H1 (cell line): ENCODE data around the gene NHEJ1. TPM values are rescaled to one million over a fixed set of nuclear protein-coding genes. Genes with fewer than 3 reads are reported as not detected.

Experiments used
- CTCF ChIA-PET: fragments of 300-600 bp; sonication (Branson Sonifier 250); formaldehyde crosslinking; loops from one replicate; lab custom pipeline; 2021; ENCODE audit not compliant: partially characterized antibody; lab: Charles Lee
- POLR2A ChIA-PET: fragments of 300-600 bp; sonication (Branson Sonifier 250); formaldehyde crosslinking; loops from one replicate; lab custom pipeline; 2021; ENCODE audit warnings: inconsistent platforms; ENCODE audit not compliant: partially characterized antibody; lab: Charles Lee
- DNase-seq, 2 experiments: peaks; one replicate each; pipeline versions ENCODE4 v3.0.0 to v3.0.0-alpha.2; 2010 to 2022; ENCODE audit warnings: low spot score in 2 of 2, low read depth in 1 of 2, mixed read lengths in 1 of 2
- FAIRE-seq: peaks from 2 replicates; lab custom pipeline; 2011; peaks lifted over from hg19 to GRCh38; lab: Jason Lieb, UNC
- H2AFZ ChIP-seq: 2 replicates; pipeline ENCODE4 v1.8.1; 2012; ENCODE audit warnings: low read length, inconsistent platforms
- H2AK5ac ChIP-seq: 2 replicates; pipeline ENCODE4 v1.6.1; 2013; ENCODE audit warnings: low read depth, low read length
- H2BK120ac ChIP-seq: replicated peaks from 2 replicates; pipeline ENCODE3; 2013; ENCODE audit warnings: low read depth, low read length, inconsistent platforms
- H2BK12ac ChIP-seq: 2 replicates; pipeline ENCODE4 v1.6.1; 2013; ENCODE audit warnings: low read depth, low read length
- H2BK15ac ChIP-seq: 2 replicates; pipeline ENCODE4 v1.6.1; 2013; ENCODE audit warnings: low read length
- H2BK20ac ChIP-seq: 2 replicates; pipeline ENCODE4 v1.6.1; 2013; ENCODE audit warnings: low read length
- H2BK5ac ChIP-seq: 2 replicates; pipeline ENCODE4 v1.6.1; 2013; ENCODE audit warnings: low read depth, low read length
- H3K14ac ChIP-seq: 2 replicates; pipeline ENCODE4 v1.6.1; 2013; ENCODE audit warnings: inconsistent platforms; ENCODE audit not compliant: insufficient read length
- H3K18ac ChIP-seq: 2 replicates; pipeline ENCODE4 v1.6.1; 2013; ENCODE audit warnings: low read length; ENCODE audit errors: extremely low read depth
- H3K23ac ChIP-seq: 2 replicates; pipeline ENCODE4 v1.6.1; 2013; ENCODE audit warnings: inconsistent platforms; ENCODE audit not compliant: insufficient read length
- H3K23me2 ChIP-seq: 2 replicates; pipeline ENCODE4 v1.6.1; 2013; ENCODE audit warnings: low read depth, low read length
- H3K27ac ChIP-seq: 2 replicates; pipeline ENCODE4 v1.6.1; 2011; ENCODE audit warnings: low read depth, low read length, inconsistent platforms
- H3K27me3 ChIP-seq, 4 experiments: replicated peaks in 1 of 4; 1 replicate in 1 of 4; 2 replicates in 3 of 4; pipeline versions ENCODE4 v1.6.1 to v1.8.1; 2011 to 2013; ENCODE audit warnings: low read length in 3 of 4, mild to moderate bottlenecking in 3 of 4, inconsistent platforms in 2 of 4, mixed read lengths in 2 of 4, moderate library complexity in 1 of 4; ENCODE audit not compliant: control insufficient read depth in 3 of 4, insufficient read depth in 3 of 4; ENCODE audit errors: extremely low read depth in 1 of 4
- H3K36me3 ChIP-seq, 4 experiments: 2 replicates each; pipeline versions ENCODE4 v1.6.1 to v1.8.1; 2011 to 2013; ENCODE audit warnings: mild to moderate bottlenecking in 4 of 4, low read length in 3 of 4, moderate library complexity in 2 of 4, control low read depth in 1 of 4, inconsistent platforms in 1 of 4; ENCODE audit not compliant: insufficient read depth in 4 of 4, control insufficient read depth in 2 of 4
- H3K4ac ChIP-seq: replicated peaks from 2 replicates; pipeline ENCODE3; 2013; ENCODE audit warnings: low read length, low read depth, mixed read lengths, inconsistent platforms; ENCODE audit not compliant: insufficient read length
- H3K4me1 ChIP-seq, 4 experiments: replicated peaks in 1 of 4; 1 replicate in 1 of 4; 2 replicates in 3 of 4; pipeline versions ENCODE4 v1.6.1 to v1.8.1; 2011 to 2013; ENCODE audit warnings: low read length in 3 of 4, inconsistent platforms in 2 of 4, mixed read lengths in 1 of 4; ENCODE audit not compliant: insufficient read depth in 4 of 4, control insufficient read depth in 3 of 4
- H3K4me2 ChIP-seq, 2 experiments: 2 replicates each; pipeline versions ENCODE4 v1.6.1 to v1.8.1; 2011 to 2013; ENCODE audit warnings: low read depth in 2 of 2, low read length in 2 of 2, control low read depth in 1 of 2, inconsistent platforms in 1 of 2, mild to moderate bottlenecking in 1 of 2; ENCODE audit not compliant: insufficient read depth in 1 of 2
- H3K4me3 ChIP-seq, 4 experiments: fragments of 200-600, 300-600 bp in 1 of 4; sonication (generic), shearing (Covaris generic), sonication (Bioruptor Twin) in 1 of 4; 2 replicates each; pipeline versions ENCODE4 v1.5.1 to v1.8.1; 2011 to 2016; ENCODE audit warnings: low read length in 4 of 4, low read depth in 3 of 4, control low read depth in 2 of 4, inconsistent platforms in 2 of 4, mild to moderate bottlenecking in 2 of 4, mixed read lengths in 1 of 4, moderate library complexity in 1 of 4; ENCODE audit not compliant: insufficient read depth in 2 of 4; ENCODE audit errors: extremely low read depth in 1 of 4
- H3K56ac ChIP-seq: replicated peaks from 2 replicates; pipeline ENCODE3; 2013; ENCODE audit warnings: low read depth, mild to moderate bottlenecking, mixed read lengths, low read length, inconsistent platforms; ENCODE audit not compliant: insufficient read length
- H3K79me1 ChIP-seq: 2 replicates; pipeline ENCODE4 v1.6.1; 2013; ENCODE audit warnings: low read depth, low read length, control low read depth
- H3K79me2 ChIP-seq, 2 experiments: 2 replicates each; pipeline versions ENCODE4 v1.6.1 to v1.8.1; 2012 to 2013; ENCODE audit warnings: low read length in 2 of 2, mild to moderate bottlenecking in 2 of 2, inconsistent platforms in 1 of 2; ENCODE audit not compliant: insufficient read depth in 2 of 2, control insufficient read depth in 1 of 2
- H3K9ac ChIP-seq, 4 experiments: replicated peaks in 1 of 4; 1 replicate in 1 of 4; 2 replicates in 3 of 4; pipeline versions ENCODE4 v1.6.1 to v1.8.1; 2011 to 2013; ENCODE audit warnings: low read depth in 3 of 4, low read length in 3 of 4, control low read depth in 2 of 4, mild to moderate bottlenecking in 2 of 4, moderate library complexity in 2 of 4, inconsistent platforms in 1 of 4; ENCODE audit errors: extremely low read depth in 1 of 4
- H3K9me3 ChIP-seq, 2 experiments: 2 replicates each; pipeline versions ENCODE4 v1.6.1 to v1.8.1; 2012 to 2013; ENCODE audit warnings: mild to moderate bottlenecking in 2 of 2, moderate library complexity in 2 of 2, control low read depth in 1 of 2, inconsistent platforms in 1 of 2, low read depth in 1 of 2, low read length in 1 of 2, mixed read lengths in 1 of 2; ENCODE audit not compliant: insufficient read depth in 2 of 2
- H4K20me1 ChIP-seq, 2 experiments: replicated peaks in 1 of 2; 2 replicates each; pipeline versions ENCODE3 to v1.8.1; 2011 to 2013; ENCODE audit warnings: inconsistent platforms in 2 of 2, low read length in 2 of 2, mild to moderate bottlenecking in 1 of 2; ENCODE audit not compliant: insufficient read depth in 2 of 2, control insufficient read depth in 1 of 2
- H4K5ac ChIP-seq: 2 replicates; pipeline ENCODE4 v1.6.1; 2013; ENCODE audit warnings: low read length, low read depth, mixed read lengths, inconsistent platforms; ENCODE audit not compliant: insufficient read length
- H4K8ac ChIP-seq: 2 replicates; pipeline ENCODE4 v1.8.0; 2013; ENCODE audit warnings: mild to moderate bottlenecking, moderate library complexity, low read length, inconsistent platforms; ENCODE audit not compliant: insufficient read depth; ENCODE audit errors: extremely low read depth
- H4K91ac ChIP-seq: replicated peaks from 2 replicates; pipeline ENCODE3; 2013; ENCODE audit warnings: low read length, mixed read lengths, inconsistent platforms; ENCODE audit not compliant: insufficient read length
- BCL11A ChIP-seq, 2 experiments: IDR thresholded peaks; one replicate each; pipeline ENCODE4 v1.6.1; 2011; ENCODE audit warnings: low read depth in 2 of 2, low read length in 2 of 2, mild to moderate bottlenecking in 2 of 2
- BRCA1 ChIP-seq: IDR thresholded peaks from 2 replicates; pipeline ENCODE4 v1.6.1; 2012; ENCODE audit warnings: low read depth, low read length, improper control_type of control experiment
- CBX5 ChIP-seq: fragments of 300-800, 300-1000 bp; sonication (generic); IDR thresholded peaks from 2 replicates; pipeline ENCODE4 v1.7.1; 2016; ENCODE audit warnings: antibody characterized with exemption, low read length, low read depth
- CHD1 ChIP-seq: IDR thresholded peaks from 2 replicates; pipeline ENCODE4 v1.6.1; 2012; ENCODE audit warnings: low read depth, low read length, improper control_type of control experiment
- CHD2 ChIP-seq: IDR thresholded peaks from 2 replicates; pipeline ENCODE4 v1.6.1; 2012; ENCODE audit warnings: low read length, improper control_type of control experiment
- GABPA ChIP-seq: IDR thresholded peaks from 2 replicates; pipeline ENCODE4 v1.6.1; 2011; ENCODE audit warnings: mild to moderate bottlenecking, low read length, moderate library complexity, borderline replicate concordance; ENCODE audit not compliant: insufficient read depth
- KDM5A ChIP-seq: fragments of 200-600 bp; IDR thresholded peaks from 2 replicates; pipeline ENCODE4 v1.7.1; 2012; ENCODE audit warnings: mild to moderate bottlenecking, low read length, inconsistent platforms, mixed read lengths
- RNF2 ChIP-seq: fragments of 200-900, 300-1000 bp; sonication (generic); IDR thresholded peaks from 2 replicates; pipeline ENCODE4 v1.7.1; 2016; ENCODE audit warnings: borderline replicate concordance, low read depth, mild to moderate bottlenecking, antibody characterized with exemption, low read length; ENCODE audit not compliant: poor library complexity, severe bottlenecking; ENCODE audit errors: missing control alignments
- RXRA ChIP-seq: IDR thresholded peaks from 2 replicates; pipeline ENCODE4 v1.6.1; 2011; ENCODE audit warnings: low read depth, mild to moderate bottlenecking, low read length, moderate library complexity; ENCODE audit not compliant: insufficient read depth
- SP2 ChIP-seq: IDR thresholded peaks from 2 replicates; pipeline ENCODE4 v1.6.1; 2012; ENCODE audit warnings: mild to moderate bottlenecking, low read length, inconsistent platforms
- SUZ12 ChIP-seq: fragments of 200-600 bp; sonication (generic); IDR thresholded peaks from 2 replicates; pipeline ENCODE4 v1.6.1; 2012; ENCODE audit warnings: mild to moderate bottlenecking, inconsistent platforms, low read length, moderate library complexity, mixed read lengths
- WGBS, 2 experiments: shearing (Covaris generic) in 1 of 2; methylation state at CpG; one replicate each; pipeline versions ENCODE4 v1.1.6 to v1.1.7; 2013 to 2015; ENCODE audit warnings: low lambda C conversion rate in 2 of 2, mixed read lengths in 2 of 2, inconsistent platforms in 1 of 2, low coverage in 1 of 2, missing lambda C conversion rate in 1 of 2; ENCODE audit not compliant: insufficient replicate concordance in 2 of 2, insufficient coverage in 1 of 2, insufficient read length in 1 of 2; ENCODE audit errors: extremely low coverage in 1 of 2, missing lambda C conversion rate in 1 of 2; 5-methylcytosine and 5-hydroxymethylcytosine counted together
- polyA plus RNA-seq, 7 experiments: library from polyadenylated mRNA; depleted of rRNA in 3 of 7; stranded (reverse) in 5 of 7; unstranded in 2 of 7; fragments of >200 nt in 5 of 7; fragments of 200-250 nt in 2 of 7; gene quantifications; 1 replicate in 5 of 7; 2 replicates in 1 of 7; 4 replicates in 1 of 7; pipeline versions ENCODE4 v1.2.1 to v1.2.3, GENCODE V29; 2011 to 2013; ENCODE audit warnings: missing spikeins in 2 of 7, mixed read lengths in 2 of 7
- total RNA-seq: library from RNA; stranded (reverse); fragmentation: NEBNext Ultra II Directional; extraction: Animal tissue kit (Norgen Biotek cat#: 25700); gene quantifications from 2 replicates; pipeline ENCODE4 v1.2.1, GENCODE V29; 2021
- TF ChIP-seq, protein P1 (sequence below): IDR thresholded peaks from 2 replicates; pipeline ENCODE4 v1.6.1; 2012; ENCODE audit warnings: low read length, inconsistent platforms

The NHEJ1 gene
- total and polyA plus RNA-seq, 2 of the 8 experiments (the other 6 are each of a cell fraction or from before 2014, with no cell fraction given): 22.7 to 24.1 TPM

DNA sequence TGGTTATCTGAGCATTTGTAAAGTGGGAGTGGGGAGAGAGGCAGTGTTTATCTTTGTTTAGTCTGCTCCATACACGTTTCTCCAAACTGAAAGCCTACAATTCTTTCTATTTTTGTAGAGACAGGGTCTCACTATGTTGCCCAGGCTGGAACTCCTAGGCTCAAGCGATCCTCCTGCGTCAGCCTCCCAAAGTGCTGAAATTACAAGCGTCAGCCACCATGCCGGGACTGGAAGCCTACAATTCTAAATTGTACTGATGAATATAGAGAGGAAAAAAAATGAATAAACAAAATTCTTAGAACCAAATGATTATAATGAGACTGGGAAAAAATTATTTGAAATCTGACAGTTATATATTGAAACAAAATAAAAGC is 44.5 kb upstream of the NHEJ1 start:
- H3K23ac ChIP-seq: no peak overlapping the region
- no peak overlapping the region for H3K9ac ChIP-seq
- TF ChIP-seq RNF2 (no peak), SUZ12 (no peak), BRCA1 (no peak), RXRA (no peak), BCL11A (IDR thresholded peaks at IDR 0.05; ENCODE audit: low read depth in 2 of 2, low read length in 2 of 2) (no peak), CHD1 (no peak), SP2 (no peak), GABPA (no peak), CHD2 (no peak), KDM5A (no peak), CBX5 (no peak)
- TF ChIP-seq, protein P1, sequence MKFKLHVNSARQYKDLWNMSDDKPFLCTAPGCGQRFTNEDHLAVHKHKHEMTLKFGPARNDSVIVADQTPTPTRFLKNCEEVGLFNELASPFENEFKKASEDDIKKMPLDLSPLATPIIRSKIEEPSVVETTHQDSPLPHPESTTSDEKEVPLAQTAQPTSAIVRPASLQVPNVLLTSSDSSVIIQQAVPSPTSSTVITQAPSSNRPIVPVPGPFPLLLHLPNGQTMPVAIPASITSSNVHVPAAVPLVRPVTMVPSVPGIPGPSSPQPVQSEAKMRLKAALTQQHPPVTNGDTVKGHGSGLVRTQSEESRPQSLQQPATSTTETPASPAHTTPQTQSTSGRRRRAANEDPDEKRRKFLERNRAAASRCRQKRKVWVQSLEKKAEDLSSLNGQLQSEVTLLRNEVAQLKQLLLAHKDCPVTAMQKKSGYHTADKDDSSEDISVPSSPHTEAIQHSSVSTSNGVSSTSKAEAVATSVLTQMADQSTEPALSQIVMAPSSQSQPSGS: no peak

More for the DNA sequence above, 44.5 kb upstream of the NHEJ1 start:
- peaks cover 10% of the 10 kb centered on the region for H3K23me2 ChIP-seq
- no peak overlapping the region for H3K18ac ChIP-seq
- H2BK12ac ChIP-seq: no peak overlapping the region
- H3K14ac ChIP-seq: no peak overlapping the region
- H4K91ac ChIP-seq: no peak overlapping the region
- no peaks in the 10 kb centered on the region; a peak in 1 of 4 replicates for H3K9me3 ChIP-seq
- H2AK5ac ChIP-seq: no peak overlapping the region
- POLR2A ChIA-PET: interaction anchor here (2.0 to 6.1 kb wide), 3 partner anchors 9 to 34 kb away, joined by 7 to 101 read pairs (median 7); partner anchors contain the start of gene ABCB6
- H4K20me1 ChIP-seq: peaks cover 0 to 2% of the 10 kb centered on the region in 2 experiments
- no peak overlapping the region for H3K56ac ChIP-seq
- CTCF ChIA-PET: interaction anchor here (0.6 to 2.0 kb wide), 6 partner anchors 14 to 307 kb away, joined by 3 to 6 read pairs (median 4); partner anchors contain the start of gene CNPPD1
- peaks cover 0 to 6% (median 3%) of the 10 kb centered on the region in 4 experiments; a peak in 5 of 7 replicates for H3K4me1 ChIP-seq
- no peak overlapping the region for H2AFZ ChIP-seq
- no peak overlapping the region for H2BK5ac ChIP-seq
- no peak for DNase-seq
- no peak overlapping the region; a peak in 1 of 4 replicates for H3K4me2 ChIP-seq
- no peaks in the 10 kb centered on the region for H3K79me1 ChIP-seq
- H3K4ac ChIP-seq: no peak overlapping the region
- no peak overlapping the region for H2BK20ac ChIP-seq
- no peak overlapping the region for H4K8ac ChIP-seq
- WGBS, 2 experiments: 83% methylated on average over 5 of the region's 5 CpGs; no CpG with 5 or more reads in 1 of the 2 experiments
- no peak overlapping the region for H3K4me3 ChIP-seq
- no peaks in the 10 kb centered on the region for H3K27me3 ChIP-seq
- no peak overlapping the region for H2BK15ac ChIP-seq
- no peak overlapping the region for H2BK120ac ChIP-seq
- peaks cover 0 to 10% (median 0%) of the 10 kb centered on the region in 4 experiments; a peak in 3 of 8 replicates for H3K36me3 ChIP-seq
- FAIRE-seq: no peak
- H4K5ac ChIP-seq: no peak overlapping the region
- no peaks in the 10 kb centered on the region for H3K79me2 ChIP-seq
- no peak overlapping the region for H3K27ac ChIP-seq
